ENCODE data around the gene ACSF3. TPM values are rescaled to one million over a fixed set of nuclear protein-coding genes. Genes with fewer than 3 reads are reported as not detected.

ACSF3 gene
- total RNA-seq, 2 experiments from 2014 or later, result 36.5 to 39.2 TPM

- POLR2A ChIA-PET, result no interaction called here
Observed at GRCh38 chr16:89150981-89151380, 57.3 kb downstream of the ACSF3 start.

DNA sequence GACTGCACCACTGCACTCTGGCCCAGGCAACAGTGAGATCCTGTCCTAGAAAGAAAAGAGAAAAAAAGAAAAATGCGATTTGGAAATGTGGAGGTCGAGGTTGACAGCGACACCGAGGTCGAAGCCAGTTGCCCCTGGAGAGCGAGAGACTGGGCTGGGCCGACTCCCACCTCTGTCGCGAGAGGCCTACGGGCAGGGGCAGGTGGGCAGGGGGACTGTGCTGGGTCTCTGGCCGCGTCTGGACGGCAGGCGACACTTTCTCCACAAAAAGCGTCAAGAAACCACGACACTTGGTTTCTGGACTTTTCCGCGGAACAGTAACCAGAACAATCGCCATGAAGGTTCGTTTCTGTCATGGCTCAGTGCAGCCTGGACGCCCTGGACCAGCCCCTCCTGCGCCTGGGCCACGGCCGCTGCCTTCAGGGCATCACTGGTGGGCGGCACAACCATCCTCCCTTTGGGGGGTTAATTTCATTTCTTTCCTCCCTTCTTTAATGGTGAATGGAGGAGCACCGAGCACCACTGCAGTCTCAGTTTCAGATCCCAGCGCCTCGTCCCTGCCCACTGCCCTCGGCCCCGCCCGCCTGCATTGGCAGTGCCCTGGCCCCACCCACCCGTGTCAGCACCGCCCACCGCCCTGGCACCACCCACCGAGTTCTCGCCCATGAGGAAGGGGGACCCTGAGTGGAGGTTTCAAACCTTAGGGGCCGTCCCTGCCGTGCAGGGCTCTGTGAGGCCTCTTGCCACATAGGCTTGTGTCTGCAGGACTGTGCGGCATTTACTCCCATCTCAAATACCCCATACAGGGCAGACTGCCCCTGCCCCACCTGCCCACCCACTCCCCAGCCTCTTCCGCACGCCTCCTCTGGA is 59.4 kb downstream of the ACSF3 start:
- CTCF ChIA-PET, result no interaction called here
- POLR2A ChIA-PET, result no interaction called here

More at GRCh38 chr16:89150981-89151380, 57.3 kb downstream of the ACSF3 start:
- CTCF ChIA-PET, result no interaction called here

GRCh38 chr16:89153848-89154271 is 60.2 kb downstream of the ACSF3 start:
- ChIA-PET CTCF (no interaction called here), POLR2A (no interaction called here)

GRCh38 chr16:89154390-89155183 is 60.9 kb downstream of the ACSF3 start:
- POLR2A ChIA-PET, result no interaction called here
- CTCF ChIA-PET, result no interaction called here

DNA sequence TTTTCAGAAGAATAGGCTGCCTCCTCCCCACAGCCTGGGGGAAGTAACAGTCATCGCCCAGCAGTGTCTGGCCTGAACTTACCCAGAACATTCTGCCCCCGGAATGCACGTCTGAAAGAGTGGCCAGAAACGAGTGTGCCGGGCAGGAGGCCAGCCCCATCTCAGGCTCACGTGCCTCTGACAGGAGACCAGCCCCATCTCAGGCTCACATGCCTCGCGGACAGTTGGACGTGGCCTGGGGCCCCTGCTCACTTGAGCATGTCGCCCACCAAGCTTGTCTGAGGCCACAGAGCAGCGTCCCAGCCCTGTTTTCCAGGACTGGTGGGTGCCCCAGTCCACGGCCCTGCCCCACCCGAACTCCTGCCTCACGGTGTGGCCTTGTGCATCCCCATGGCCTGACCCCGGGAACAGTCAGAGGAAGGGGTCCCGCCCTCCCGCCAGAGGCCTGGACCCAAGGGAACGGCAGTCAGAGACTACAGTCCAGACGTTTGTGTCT is 61.6 kb downstream of the ACSF3 start:
- ChIA-PET POLR2A (no interaction called here), CTCF (interaction anchor here (1.3 kb wide), 1 partner anchor 12 kb away, joined by 8 read pairs; no protein-coding TSS in a partner anchor)

DNA sequence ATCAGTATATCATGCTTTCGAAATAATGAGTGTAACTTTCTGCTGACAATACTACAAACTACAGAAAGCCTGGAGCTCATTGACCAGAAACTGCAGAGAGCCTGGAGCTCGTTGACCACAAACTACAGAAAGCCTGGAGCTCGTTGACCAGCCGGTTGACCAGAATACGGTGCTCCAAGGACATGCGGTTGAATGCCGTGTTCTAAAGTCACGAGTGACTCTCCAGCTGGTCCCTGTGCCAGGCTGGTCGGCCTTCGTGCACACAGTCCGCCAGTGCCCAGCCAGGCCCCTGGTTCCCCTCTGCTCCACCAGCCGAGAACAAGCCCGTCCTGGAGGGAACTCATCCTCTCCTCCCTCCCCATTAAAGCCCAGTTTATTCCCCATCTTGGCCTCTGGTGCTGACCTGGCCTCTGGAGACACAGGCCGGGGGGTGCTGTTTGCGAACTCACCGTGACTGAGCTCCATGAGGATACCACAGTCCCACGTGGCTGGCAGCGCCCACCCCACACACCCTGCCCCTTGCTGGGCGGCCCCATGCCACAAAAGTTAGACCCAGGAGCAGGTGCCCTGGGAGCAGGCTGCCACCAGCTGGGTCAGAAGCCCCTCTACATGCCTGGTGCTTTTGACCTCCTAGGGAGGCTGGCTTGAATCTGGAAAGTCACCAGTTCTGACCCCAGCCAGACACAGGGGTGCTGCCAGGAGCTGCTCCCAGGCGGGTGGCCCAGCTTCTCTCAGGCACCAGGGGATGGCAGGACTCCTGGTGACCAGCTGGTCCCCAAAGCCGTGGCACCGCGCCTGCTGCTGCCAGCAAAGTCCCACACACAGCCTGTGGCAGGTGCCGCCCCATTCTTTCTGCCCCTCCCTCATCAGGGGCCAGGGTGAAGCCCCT is 62.4 kb downstream of the ACSF3 start:
- ChIA-PET CTCF (interaction anchor here (1.3 kb wide), 1 partner anchor 11 kb away, joined by 8 read pairs; no protein-coding TSS in a partner anchor), POLR2A (interaction anchor here (1.0 kb wide), 1 partner anchor 48 kb away, joined by 3 read pairs; no protein-coding TSS in a partner anchor)

DNA sequence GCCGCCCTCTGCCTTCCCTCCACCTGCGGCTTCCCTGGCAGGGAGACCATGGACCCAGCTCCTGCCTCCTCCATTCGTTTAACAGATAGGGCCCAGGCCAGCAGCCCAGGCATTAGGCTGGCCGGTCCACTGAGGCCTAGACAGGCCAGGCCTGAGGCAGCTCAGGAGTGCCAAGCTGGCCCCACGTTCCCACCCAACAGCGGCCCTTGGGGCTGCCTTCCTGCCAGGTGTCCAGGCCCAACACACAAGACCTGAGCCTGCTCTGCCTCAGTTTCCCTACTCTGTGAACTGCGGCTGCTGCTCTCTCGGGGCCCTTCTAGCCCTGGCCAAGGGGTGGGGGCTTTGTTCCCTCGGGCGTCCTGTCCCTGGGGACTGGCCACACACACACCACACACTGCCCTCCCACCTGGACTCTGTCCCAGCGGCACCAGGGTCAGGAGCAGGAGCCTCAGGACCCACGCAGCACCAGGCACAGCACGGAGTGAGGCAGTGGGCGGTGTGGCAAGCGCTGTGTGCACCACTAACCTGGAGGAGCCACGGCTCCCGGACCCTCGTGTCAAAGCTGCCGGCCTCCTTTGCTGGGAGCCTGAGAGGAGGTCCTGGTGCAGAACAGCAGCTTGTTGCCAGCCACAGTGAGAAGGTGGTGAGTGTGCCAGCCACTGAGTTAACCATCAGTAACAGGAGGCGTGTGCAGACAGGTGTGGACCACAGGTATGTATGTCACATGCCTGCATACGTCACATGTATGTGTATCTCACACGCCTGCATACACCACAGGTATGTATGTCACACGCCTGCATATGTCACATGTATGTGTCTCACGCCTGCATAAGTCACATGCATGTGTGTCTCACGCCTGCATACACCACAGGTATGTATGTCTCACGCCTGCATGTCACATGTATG is 63.3 kb downstream of the ACSF3 start:
- ChIA-PET CTCF (interaction anchor here (1.3 kb wide), 1 partner anchor 10 kb away, joined by 8 read pairs; no protein-coding TSS in a partner anchor), POLR2A (interaction anchor here (1.0 kb wide), 1 partner anchor 47 kb away, joined by 3 read pairs; no protein-coding TSS in a partner anchor)

DNA sequence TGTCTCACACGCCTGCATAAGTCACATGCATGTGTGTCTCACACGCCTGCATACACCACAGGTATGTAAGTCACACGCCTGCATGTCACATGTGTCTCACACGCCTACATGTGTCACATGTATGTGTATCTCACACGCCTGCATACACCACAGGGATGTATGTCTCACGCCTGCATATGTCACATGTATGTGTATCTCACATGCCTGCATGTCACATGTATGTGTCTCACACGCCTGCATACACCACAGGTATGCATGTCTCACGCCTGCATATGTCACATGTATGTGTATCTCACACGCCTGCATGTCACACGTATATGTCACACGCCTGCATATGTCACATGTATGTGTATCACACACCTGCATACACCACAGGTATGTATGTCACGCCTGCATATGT is 64.1 kb downstream of the ACSF3 start:
- ChIA-PET POLR2A (no interaction called here), CTCF (no interaction called here)

DNA sequence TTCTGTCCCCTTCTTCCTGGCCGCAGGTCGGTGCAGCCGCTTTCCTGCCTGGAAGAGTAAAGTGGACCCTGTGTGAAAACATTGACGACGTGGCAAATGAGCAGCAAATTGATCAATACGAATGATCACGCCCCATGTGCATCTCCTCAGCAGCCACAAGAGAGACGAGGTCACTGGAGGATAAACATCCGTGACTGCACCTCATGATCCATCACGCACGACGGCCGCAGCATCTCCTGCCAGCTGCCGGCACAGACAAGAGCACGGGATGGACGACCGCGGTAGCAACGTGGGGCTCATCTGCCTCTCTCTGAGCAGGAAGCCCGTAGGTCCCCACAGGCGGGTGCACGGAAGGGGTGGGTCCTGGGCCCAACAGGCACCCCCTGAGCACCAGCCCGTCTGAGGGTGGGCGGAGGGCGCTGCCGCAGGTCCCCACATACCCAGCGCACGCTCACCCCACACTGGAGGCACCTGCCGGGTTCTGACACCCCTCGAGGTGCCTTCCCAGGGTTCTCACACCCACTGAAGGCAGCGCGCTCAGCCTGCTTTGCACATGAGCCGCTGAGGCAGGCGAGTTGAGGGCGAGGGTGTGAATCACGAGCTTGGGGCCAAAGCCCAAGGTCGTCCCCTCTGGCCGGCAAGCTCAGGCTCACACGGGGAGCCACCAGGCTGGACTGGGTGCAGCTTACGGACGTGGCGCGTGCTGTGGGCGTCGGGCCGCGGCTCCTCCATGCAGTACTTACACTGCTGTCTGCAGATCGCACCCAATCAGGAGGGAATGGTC is 65.6 kb downstream of the ACSF3 start:
- ChIA-PET CTCF (no interaction called here), POLR2A (no interaction called here)

DNA sequence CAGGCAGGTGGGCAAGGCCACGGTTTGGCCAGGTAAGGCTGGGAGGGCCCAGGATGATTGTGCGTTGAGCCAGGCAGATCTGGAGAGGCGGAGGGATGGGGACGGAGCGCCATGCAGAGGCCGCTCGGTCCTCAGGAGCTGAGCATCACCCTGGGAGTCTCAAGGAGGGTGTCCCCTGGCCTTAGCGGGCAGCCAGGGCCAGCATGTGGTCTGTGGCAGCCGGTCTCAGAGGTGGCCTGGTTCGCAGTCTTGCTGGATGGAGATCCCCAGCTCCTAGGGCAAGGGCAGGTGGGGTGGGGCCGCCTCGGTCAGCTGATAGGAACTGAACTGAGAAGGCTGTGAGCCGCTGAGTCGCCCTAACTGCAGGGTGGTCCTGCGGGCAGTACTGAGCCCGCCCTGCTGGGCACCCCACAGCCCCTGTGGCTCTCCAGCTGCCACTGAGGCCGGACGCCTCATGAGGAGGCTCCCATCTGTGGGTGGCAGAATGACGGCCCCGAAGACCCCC is 66.2 kb downstream of the ACSF3 start:
- ChIA-PET POLR2A (no interaction called here), CTCF (no interaction called here)

DNA sequence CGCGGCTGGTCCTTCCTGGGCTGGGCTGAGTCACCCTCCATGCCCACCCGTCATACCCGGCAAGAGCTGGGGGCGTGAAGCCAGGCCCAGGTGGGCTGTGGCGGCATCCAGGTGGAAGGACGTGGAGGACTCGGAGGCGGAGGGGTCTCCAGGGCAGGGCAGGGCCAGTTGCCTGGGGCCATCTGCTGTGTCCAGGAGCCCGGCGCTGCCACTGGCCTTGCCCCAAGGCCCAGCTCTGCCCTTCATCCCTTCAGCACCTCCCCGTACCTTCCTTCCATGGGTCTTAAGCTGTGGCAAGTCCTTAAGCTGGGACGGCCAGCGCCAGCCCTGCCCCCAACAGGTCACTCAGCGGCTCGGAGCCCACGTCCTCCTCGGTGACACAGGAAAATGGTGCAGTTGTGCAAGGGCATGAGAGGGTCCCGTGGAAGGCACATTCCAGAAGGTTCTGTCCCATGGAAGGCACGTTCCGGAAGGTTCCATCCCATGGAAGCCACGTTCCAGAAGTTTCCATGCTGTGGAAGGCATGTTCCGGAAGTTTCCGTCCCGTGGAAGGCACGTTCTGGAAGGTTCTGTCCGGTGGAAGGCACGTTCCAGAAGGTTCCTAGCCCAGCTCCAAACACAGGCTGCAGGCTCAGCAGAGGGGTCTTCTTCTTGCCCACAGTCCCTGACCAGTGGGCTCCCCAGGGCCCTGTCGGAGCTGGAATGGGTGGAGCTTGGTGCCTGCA is 67.5 kb downstream of the ACSF3 start:
- ChIA-PET POLR2A (no interaction called here), CTCF (no interaction called here)

DNA sequence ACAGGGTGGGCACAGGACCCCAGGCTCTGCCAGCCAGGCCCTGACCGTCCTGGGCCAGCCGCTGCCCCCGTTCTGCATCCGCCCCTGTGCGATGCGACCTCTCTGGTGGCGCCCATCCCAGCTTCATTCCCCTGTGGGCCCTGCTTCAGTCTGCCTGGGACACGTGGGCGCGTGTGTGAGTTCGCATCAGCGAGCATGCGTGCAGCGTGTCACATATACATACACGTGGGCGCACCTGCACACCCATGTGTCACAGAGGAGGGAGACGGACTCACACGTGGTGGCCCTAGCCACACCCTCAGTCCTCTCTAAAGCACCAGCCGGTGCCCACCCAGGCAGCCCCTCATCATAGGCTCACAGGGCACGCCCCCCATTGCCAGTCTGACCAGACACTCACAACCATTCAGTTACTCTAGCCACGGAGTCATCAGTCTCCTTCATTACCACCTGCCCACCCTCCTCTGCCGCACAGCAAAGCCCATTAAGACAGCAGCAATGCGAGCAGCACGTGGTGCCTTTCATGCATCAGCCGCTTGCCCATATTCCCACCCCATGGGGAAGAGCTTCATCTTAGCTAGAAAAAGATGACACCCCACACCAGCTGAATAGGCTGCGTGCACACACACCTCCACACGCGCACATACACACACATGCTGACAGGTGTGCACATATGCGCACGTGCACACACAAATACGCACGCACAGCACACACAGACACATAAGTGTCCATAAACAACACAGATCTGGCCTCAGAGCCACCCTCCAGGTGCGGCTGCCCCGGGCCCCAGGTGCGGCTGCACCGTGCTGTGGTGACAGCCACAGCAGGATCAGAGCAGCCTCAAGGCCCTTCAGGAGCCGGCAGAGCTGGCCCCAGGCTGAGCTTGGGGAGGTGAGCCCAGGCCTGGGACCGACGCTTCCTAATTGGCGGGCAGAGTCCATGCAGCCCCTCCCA is 68.4 kb downstream of the ACSF3 start:
- ChIA-PET CTCF (no interaction called here), POLR2A (no interaction called here)

GRCh38 chr16:89163297-89163696 is 69.6 kb downstream of the ACSF3 start:
- ChIA-PET POLR2A (interaction anchor here (0.7 kb wide), 1 partner anchor 187 kb away, joined by 8 read pairs; no protein-coding TSS in a partner anchor), CTCF (no interaction called here)

GRCh38 chr16:89164436-89164835 is 70.8 kb downstream of the ACSF3 start:
- CTCF ChIA-PET, result no interaction called here
- POLR2A ChIA-PET, result interaction anchor here (1.2 kb wide), 1 partner anchor 307 kb away, joined by 3 read pairs; no protein-coding TSS in a partner anchor

DNA sequence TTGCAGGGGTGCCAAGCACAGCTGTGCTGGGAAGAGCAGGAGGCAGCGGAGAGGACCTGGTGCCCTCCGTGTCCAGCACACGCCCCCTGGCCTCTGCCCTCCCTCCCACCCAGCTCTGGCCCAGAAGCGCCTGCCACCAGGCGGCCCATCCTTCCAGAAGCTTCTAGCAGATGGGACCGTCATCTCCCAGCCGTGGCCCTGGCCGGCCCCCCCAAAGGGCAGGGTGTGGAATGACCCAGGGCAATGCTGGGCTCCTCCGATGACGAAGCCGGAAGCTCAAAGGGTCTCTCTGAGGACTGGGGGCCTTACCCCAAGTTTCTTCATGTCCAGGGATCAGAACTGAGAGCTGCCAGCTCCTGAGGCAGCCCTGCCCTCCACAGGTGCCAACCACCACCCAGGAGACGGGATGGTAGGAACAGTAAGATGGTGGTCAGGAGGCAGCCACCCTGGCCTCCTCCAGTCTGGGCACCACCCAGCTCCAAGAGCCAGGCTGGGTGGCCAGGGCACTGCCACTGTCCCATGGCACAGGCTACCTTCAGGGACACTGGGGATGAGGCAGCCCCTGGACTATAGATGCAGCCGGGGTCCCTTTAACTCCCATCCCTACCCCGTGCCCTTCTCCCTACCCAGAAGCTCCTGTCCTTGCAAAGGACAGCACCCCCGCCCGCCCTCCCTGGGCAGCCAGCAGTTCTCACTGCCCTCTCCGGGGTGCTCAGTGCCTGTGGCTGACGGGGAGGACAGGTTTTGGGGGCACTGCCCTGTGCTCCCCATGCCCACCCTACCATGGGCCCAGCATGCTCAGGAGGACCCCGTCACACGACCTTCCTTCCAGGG is 71.4 kb downstream of the ACSF3 start:
- ChIA-PET POLR2A (interaction anchor here (1.2 kb wide), 1 partner anchor 307 kb away, joined by 3 read pairs; no protein-coding TSS in a partner anchor), CTCF (no interaction called here)
